Erythroblast (primary cell): ENCODE results near the gene FFAR2.
A peak's percentile ranks its signal among the peaks of the same experiment; 100 is the strongest.
"Not testable (repeated sequence)": the region's sequence is repeated elsewhere in the genome, so short reads cannot be mapped to it uniquely, and the experiment has no call there.

Experiments
- DNase-seq, 2 experiments: peaks; one replicate each; lab custom pipeline; 2025; lab: John Stamatoyannopoulos, UW
- GATA1 ChIP-seq: IDR thresholded peaks from 2 replicates; pipeline ENCODE4 v1.6.1; 2011; ENCODE audit warnings: low read depth, mild to moderate bottlenecking, control low read depth, low read length, moderate library complexity
- POLR2A ChIP-seq: IDR thresholded peaks from 2 replicates; pipeline ENCODE4 v1.6.1; 2011; ENCODE audit warnings: mild to moderate bottlenecking, low read length

The FFAR2 gene

DNA sequence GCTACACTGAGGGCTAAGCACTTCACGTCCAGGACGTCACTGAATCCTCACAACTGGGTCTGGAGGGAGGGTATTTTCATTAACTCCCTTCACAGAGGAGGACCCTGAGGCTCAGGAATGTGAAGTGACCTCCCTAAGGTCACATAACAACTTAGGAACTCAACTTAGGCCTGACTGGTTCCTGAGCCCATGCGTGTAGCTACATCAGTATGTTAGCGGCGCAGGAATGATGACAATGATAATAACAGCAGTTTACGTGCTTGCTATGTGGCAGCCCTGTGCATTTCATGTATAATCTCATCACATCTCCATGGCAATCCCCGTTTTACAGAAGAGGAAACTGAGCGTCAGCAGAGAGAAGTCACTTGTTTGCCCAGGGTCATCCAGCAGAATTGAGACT, 23.9 kb downstream of the FFAR2 start:
- DNase-seq = no peak
- no peak for TF ChIP-seq GATA1

DNA sequence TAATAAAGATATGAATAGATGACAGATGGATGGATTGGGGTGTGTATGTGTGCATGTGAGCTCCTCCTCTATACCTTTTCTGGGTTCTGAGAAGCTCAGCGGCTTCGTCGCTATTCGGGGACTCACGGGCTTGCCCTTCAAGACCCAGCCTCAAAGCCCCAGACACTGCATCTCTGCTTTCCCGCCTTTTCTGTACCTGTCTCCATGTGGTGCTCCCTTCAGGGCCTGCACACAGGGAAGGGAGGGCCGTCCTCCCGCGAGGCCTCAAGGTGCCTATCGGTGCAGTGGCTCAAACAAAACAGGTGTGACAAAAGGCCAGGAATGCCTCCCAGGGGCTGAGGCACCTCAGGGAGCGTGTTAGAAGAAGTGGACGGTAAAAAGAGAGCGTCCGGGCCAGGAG, 26.0 kb downstream of the FFAR2 start:
- DNase-seq = no peak
- TF ChIP-seq GATA1 = no peak

DNA sequence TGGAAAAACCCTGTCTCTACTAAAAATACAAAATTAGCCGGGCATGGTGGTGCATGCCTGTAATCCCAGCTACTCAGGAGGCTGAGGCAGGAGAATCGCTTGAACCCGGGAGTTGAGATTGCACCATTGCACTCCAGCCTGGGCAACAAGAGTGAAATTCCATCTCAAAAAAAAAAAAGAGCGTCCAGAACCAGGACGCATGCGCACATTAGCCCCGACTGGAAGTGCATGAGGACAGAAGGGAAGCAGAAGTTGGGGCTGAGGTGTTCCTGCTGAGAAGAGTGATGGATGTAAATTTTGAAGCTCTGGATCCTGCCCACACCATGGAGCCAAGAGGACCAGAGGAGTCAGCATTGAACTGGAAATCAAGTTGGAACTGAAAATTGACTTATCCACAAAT, 26.5 kb downstream of the FFAR2 start:
- not testable (repeated sequence) for DNase-seq

DNA sequence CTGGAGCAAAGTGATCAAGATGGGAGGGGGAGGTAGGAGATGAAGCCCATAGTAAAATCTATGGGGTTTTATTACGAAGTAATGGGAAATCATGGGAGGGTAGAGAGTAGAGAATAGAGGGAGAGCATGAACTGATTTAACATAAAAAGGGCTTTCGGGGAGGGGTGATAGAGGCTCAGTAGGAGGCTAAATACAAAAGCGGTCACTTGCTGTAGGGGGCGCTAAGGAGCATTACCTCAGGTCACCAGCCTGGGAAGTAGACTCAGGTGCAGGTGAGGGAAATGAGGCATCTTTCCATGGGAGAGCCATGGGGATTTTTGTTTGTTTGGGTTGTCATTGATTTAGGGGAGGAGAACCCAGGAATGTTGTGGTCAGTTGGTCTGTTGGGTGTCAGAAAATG, 28.1 kb downstream of the FFAR2 start:
- TF ChIP-seq GATA1 (no peak), POLR2A (no peak)
- DNase-seq = no peak

DNA sequence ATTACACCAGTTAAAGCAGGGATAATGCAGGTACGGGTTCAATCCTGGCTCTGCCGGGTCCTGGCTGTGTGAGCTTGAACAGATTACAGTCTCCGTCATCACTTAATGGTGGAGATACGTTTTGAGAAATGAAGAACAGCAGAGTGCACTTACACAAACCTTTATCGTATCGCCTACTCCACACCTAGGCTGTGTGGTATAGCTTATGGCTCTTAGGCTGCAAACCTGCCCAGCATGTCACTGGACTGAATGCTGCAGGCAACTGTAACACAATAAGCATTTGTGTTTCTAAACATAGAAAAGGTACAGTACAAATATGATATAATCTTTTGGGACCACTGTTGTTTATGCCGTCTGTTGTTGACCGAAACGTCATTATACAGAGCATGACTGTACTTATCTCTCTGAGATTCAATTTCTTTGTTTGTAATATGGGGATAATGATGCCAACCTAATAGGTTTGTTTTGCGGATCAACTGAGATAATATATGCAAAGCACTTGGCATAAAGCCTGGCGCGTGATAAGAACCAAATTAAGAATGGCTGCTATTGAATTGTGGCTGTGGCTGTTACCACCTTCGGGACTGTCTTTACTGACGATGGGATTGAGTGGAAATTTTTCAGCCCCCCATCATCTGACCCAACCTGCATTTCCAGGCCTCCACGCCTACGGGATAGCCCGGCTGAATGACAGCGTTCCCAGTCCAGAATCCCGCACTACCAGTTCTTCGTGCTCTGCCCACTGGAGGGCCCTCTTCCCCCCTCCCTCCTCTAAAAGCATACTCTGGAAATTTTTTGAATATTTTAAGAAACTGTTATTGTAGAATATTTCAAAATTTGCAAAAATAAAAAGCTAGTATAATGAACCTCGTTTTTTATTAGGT, 31.0 kb downstream of the FFAR2 start:
- DNase-seq = no peak

DNA sequence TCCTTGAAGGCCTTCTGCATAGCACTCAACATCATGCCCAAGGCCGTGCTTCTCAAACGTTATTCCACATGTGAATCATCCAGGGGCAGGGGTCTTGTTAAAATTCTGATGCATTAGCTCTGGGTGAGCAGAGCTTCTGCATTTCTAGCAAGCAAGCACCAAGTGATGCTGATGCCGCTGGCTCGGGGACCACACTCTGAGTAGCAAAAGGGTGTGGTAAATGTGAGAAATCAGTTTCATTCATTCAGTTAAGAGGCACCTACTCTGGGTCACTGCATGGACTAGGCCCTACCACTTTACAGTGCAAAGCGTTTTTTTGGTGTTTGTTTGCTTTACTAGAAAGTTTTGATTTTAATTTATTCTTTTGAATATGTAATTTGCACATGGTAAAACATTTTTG, 35.0 kb downstream of the FFAR2 start:
- TF ChIP-seq GATA1 (no peak), POLR2A (no peak)
- DNase-seq = no peak

More for the DNA sequence above, 31.0 kb downstream of the FFAR2 start:
- TF ChIP-seq GATA1 (no peak), POLR2A (no peak)

DNA sequence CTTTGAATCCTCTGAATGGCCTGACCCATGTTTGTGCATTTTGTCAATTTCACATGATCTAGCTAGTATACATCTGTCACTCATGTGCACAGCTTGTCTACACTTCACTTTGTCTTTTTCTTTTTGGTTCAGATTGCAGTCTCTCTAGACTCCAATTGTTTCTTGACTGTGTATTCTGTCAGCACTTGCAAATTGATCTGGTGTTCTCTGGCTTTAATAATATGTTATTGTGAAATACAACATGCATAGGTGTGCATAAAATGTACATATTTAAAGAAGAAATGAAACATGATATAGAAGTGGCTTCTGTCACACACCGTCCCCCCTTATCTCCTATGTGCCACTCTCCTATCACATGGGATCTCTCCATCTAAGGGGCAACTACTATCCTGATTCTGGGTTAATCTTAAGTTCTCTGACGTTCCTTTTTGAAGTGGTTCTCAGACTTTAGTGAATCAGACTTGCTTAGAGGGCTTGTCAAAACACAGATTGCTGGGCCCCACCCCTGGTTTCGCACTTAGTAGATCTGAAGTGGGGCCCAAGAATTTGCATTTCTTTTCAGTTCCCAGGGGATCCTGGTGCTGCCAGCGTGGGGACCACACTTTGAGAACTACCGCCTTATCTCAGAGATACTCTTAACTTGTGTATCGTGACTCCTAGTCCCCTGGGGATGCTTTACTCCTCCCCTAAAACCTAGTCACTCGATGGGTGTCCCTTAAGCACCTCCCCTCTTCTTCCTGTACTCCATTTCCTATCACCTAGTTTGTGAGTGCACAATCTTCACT, 36.4 kb downstream of the FFAR2 start:
- no peak for DNase-seq

DNA sequence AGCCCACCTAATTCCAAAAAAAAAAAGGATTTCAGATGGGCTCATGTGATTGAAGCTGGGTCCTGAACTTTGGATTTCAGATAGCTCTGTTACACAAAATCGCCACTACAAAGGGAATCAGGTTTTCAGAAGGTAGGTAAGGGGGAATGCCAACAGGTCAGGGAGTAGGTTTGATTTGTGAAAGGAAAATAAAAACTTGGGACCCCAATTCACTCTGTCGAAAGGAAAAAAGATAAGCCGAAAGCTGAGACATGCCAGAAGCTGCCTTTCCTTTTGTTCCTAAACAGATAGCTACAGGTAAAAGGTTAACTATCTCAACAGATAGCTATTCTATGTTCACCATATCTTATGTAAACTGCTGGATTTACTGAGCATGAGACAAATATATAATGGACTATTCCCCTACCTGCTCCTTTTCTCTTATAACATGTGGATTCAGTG, 38.2 kb downstream of the FFAR2 start:
- no peak for DNase-seq
- TF ChIP-seq POLR2A (no peak), GATA1 (no peak)

More for the DNA sequence above, 36.4 kb downstream of the FFAR2 start:
- TF ChIP-seq GATA1 = no peak
- TF ChIP-seq POLR2A = no peak

DNA sequence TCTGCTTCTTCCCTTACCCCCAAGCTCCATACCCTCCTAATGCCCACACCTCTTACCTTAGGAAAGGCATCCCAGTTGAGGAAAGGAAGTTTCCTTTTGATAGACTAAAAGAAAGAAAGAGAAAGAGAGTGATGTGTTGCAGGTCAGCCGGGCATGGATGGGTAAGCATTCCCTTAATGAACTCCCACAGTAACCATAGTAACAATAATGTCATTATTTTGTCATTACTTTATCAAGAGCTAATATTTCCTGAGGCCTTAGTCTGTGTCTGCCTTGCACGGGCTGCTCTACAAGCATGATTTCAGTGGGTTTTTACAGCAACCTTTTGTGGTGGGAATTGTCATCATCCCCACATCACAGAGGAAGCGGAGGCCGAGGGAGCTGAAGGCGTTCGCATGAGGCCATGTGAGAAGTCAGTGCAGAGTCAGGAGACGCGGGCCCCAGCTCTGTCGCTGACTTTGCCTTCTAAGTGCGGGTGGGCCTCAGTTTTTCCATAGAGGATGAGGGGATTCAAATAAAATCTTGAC, 39.7 kb downstream of the FFAR2 start:
- no peak for TF ChIP-seq POLR2A
- TF ChIP-seq GATA1 = no peak
- no peak for DNase-seq

DNA sequence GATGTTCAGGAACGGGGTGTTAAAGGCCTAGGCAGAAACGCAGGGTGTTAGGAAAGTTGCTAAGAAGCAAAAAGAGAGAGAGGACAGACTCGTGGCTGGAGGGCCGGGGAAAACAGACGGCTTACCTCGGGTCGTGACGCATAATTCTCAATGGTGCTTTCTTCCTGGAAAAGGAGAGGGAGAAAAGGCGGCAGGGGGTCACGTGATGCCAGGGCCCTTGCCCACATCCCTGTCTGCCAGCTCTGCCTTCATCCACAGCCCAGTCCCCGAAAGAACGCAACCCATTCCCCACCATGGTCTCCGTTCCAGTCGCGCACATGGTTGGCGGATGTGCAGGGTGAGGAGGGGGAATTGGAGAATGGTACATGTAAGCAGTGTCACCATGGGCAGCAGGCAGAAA, 40.6 kb downstream of the FFAR2 start:
- no peak for DNase-seq
- no peak for TF ChIP-seq GATA1
- TF ChIP-seq POLR2A = no peak

DNA sequence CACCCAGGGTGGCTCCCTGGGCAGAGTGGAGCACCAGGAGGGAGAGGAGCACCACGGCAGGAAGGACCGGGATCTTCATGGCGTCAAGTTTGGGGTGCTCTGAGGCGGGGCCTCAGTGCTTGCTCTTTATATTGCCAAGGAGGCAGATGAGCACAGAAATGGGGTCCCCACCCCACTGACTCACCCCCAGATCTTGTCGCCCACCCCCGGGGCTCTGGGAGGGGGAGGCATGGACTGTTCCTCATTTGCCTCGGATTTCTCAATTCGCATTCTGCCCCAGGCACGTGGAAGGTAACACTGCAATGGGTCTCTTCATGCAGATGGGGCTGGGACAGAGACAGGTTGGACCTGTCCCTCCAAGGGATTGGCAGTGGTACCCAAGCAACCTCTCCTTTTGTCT, 42.3 kb downstream of the FFAR2 start, which contains the start of gene KRTDAP:
Gene KRTDAP, minus strand, starts transcription at position 101 of the 400 bp plus-strand sequence. Its CDS starts 22 bp downstream, at position 79.
- TF ChIP-seq GATA1 (no peak), POLR2A (no peak)

DNA sequence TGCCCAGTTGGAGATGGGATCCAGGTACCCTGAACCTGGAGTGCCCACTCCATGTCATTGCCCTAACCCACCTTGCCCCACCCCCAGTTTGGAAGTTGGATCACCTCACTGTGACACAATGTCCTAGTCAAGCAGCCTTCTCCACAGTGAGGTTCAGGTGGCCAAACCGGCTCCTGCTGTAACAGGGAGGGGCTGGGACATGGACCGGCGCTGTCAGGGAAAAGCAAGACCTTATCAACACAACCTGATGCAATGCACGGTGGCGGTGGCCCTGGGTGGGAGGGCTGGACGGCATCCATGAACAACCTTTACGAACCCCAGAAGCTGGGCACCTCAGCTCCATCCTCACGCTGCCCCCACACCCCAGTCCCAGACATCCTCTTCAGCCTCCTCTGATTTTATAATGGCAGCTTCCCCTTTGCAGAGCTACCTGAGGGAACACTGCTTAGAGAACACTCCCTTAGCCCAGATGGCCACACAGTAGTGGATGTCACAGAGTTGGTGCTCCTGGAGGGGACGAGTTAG, 43.8 kb downstream of the FFAR2 start:
- DNase-seq = no peak
- no peak for TF ChIP-seq POLR2A
- no peak for TF ChIP-seq GATA1

More for the DNA sequence above, 42.3 kb downstream of the FFAR2 start, which contains the start of gene KRTDAP:
- no peak for DNase-seq

DNA sequence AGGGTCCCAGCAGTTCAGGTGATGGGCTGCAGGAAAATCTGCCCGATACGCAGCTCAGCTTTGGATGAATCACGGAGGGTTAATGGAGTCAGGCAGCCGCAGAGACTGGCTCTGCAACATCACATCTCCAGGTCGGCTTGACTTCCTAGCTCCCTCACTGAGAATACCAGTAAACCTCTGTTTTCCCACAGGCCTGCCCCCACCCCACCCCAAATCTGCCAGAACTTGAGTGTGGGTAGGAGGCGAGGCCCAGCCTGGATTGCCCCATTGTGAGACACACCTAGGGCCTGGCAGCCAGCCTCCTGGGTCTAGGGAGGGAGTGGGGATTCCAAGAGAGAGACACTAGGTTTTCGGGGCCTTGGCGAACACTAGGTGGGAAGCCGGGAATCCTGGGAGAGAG, 45.9 kb downstream of the FFAR2 start:
- no peak for DNase-seq

DNA sequence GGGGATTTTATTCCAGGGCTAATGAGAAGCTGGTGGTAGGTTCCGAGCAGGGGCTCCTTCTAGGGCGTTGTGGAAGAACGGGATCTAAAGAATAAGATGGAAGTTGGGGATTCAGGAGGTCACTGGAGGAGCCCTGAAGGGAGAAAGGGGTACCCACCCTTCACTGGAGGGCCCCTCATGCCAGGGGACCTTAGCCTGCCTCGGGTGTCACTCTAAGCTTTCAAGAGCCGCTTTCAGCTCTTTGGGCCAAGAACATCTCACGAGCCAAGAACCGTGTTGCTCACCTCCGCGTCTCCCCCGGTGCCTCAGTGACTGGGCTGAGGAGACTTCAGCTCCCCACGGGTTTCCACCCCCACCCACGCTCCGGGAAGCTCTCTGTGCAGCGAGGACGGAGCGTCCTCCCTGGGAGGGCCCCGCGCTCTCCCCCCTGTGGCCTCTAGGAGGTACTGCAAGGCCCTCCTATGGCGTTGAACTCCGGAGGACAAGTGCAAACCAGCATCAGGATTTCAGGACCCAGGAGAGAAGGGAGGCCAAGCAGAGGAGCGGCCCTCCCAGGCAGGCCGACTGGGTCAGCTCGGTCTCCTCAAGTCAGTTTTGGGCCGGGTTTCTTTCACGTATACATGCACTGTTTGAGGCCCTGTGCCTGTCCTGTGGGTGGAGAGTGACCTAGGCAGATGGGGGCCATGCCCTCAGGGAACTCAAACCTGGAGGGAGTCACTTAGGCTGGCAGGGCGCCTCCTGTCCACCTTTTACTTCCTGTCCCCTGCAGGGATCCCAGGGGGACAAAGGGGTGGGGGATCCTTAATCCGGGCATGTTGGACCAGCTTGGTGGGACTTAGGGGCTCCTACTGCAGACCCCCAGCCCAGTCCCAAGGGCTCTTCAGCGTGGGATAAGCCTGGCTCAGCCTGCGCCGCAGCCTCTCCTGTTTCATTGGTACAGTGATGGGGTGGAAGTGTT, 47.3 kb downstream of the FFAR2 start:
- peak; percentile 50 to 69 for DNase-seq
- TF ChIP-seq POLR2A = no peak
- TF ChIP-seq GATA1 = no peak

More for the DNA sequence above, 45.9 kb downstream of the FFAR2 start:
- no peak for TF ChIP-seq POLR2A
- no peak for TF ChIP-seq GATA1
